ENCODE data around the gene TPCN2. TPM values are rescaled to one million over a fixed set of nuclear protein-coding genes. Genes with fewer than 3 reads are reported as not detected.

The TPCN2 gene
- total and polyA plus RNA-seq, 2 of the 8 experiments (the other 6 are each of a cell fraction or from before 2014, with no cell fraction given) = 9.7 to 18.6 TPM

GRCh38 chr11:69131644-69132300, 83.0 kb downstream of the TPCN2 start (continued):
- TF ChIP-seq POLR2A (IDR thresholded peaks at IDR 0.05; ENCODE audit: control extremely low read depth in 1 of 2, low read depth in 2 of 2, low read length in 2 of 2) (no peak), USF2 (IDR thresholded peaks at IDR 0.05; ENCODE audit: low read length) (no peak), CHD2 (IDR thresholded peaks at IDR 0.05; ENCODE audit: low read length) (no peak), SP2 (IDR thresholded peaks at IDR 0.05; ENCODE audit: low read length) (no peak), MAFK (IDR thresholded peaks at IDR 0.05; ENCODE audit: low read depth, low read length) (peak; percentile 36; the same call in 1 of the 2 replicates), HDAC2 (IDR thresholded peaks at IDR 0.05; ENCODE audit: borderline replicate concordance in 1 of 2, low read depth in 2 of 2, low read length in 2 of 2) (no peak), RAD21 (IDR thresholded peaks at IDR 0.05 in 1 of 2, conservative IDR thresholded peaks at IDR 0.05 in 1 of 2; ENCODE audit: low read depth in 2 of 2, low read length in 2 of 2) (peak; percentile 91), TEAD4 (IDR thresholded peaks at IDR 0.05; ENCODE audit: low read depth, low read length) (peak; percentile 100), NANOG (IDR thresholded peaks at IDR 0.05; ENCODE audit: insufficient read depth, low read depth, low read length, poor library complexity, severe bottlenecking) (peak; percentile 64)
- TF ChIP-seq, protein P1, sequence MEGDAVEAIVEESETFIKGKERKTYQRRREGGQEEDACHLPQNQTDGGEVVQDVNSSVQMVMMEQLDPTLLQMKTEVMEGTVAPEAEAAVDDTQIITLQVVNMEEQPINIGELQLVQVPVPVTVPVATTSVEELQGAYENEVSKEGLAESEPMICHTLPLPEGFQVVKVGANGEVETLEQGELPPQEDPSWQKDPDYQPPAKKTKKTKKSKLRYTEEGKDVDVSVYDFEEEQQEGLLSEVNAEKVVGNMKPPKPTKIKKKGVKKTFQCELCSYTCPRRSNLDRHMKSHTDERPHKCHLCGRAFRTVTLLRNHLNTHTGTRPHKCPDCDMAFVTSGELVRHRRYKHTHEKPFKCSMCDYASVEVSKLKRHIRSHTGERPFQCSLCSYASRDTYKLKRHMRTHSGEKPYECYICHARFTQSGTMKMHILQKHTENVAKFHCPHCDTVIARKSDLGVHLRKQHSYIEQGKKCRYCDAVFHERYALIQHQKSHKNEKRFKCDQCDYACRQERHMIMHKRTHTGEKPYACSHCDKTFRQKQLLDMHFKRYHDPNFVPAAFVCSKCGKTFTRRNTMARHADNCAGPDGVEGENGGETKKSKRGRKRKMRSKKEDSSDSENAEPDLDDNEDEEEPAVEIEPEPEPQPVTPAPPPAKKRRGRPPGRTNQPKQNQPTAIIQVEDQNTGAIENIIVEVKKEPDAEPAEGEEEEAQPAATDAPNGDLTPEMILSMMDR (IDR thresholded peaks at IDR 0.05; ENCODE audit: control extremely low read depth in 1 of 3, insufficient read depth in 1 of 3, low read depth in 1 of 3, low read length in 3 of 3) = peak; percentile 91 to 98 (median 97)
- TF ChIP-seq, protein P2, sequence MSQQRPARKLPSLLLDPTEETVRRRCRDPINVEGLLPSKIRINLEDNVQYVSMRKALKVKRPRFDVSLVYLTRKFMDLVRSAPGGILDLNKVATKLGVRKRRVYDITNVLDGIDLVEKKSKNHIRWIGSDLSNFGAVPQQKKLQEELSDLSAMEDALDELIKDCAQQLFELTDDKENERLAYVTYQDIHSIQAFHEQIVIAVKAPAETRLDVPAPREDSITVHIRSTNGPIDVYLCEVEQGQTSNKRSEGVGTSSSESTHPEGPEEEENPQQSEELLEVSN (IDR thresholded peaks at IDR 0.05) = peak; percentile 68; the same call in 1 of the 2 replicates
